HEK293 (cell line): ENCODE measurements around the gene RPL3.
A peak's percentile ranks its signal among the peaks of the same experiment; 100 is the strongest.

Experiments
- CTCF ChIA-PET: fragments of 350-600 bp; formaldehyde crosslinking; extraction: SDS; loops from one replicate; lab custom pipeline; 2021; ENCODE audit warnings: antibody characterized with exemption; lab: Yijun Ruan, JAX
- POLR2A ChIA-PET: fragments of 300-600 bp; formaldehyde crosslinking; extraction: SDS; loops from one replicate; lab custom pipeline; 2020; ENCODE audit warnings: antibody characterized with exemption, inconsistent platforms; lab: Yijun Ruan, JAX
- H3K27ac ChIP-seq: fragments of 200-500 bp; sonication (Bioruptor generic); 2 replicates; pipeline ENCODE4 v1.5.1; 2014; ENCODE audit warnings: low read depth, low read length, control low read depth, inconsistent platforms; ENCODE audit errors: extremely low read depth
- H3K36me3 ChIP-seq, 2 experiments: fragments of 200-500 bp in 1 of 2; sonication (Bioruptor generic) in 1 of 2; 1 replicate in 1 of 2; 2 replicates in 1 of 2; pipeline ENCODE4 v1.5.1; 2014 to 2017; ENCODE audit warnings: inconsistent platforms in 2 of 2, low read length in 2 of 2; ENCODE audit not compliant: control insufficient read depth in 2 of 2, insufficient read depth in 1 of 2
- H3K4me1 ChIP-seq: fragments of 200-500 bp; sonication (Bioruptor generic); 2 replicates; pipeline ENCODE4 v1.5.1; 2014; ENCODE audit warnings: mild to moderate bottlenecking, low read length, inconsistent platforms; ENCODE audit not compliant: control insufficient read depth, insufficient read depth
- H3K4me3 ChIP-seq: 2 replicates; pipeline ENCODE4 v1.5.1; 2011; ENCODE audit warnings: low read depth, mild to moderate bottlenecking, control low read depth, low read length, moderate library complexity
- H3K9me3 ChIP-seq: fragments of 200-500 bp; sonication (Bioruptor generic); 2 replicates; pipeline ENCODE4 v1.5.1; 2014; ENCODE audit warnings: low read depth, low read length, inconsistent platforms; ENCODE audit not compliant: control insufficient read depth, insufficient read depth
- ATF2 ChIP-seq: fragments of 450-650 bp; formaldehyde crosslinking; IDR thresholded peaks from 2 replicates; pipeline ENCODE4 v1.5.1; 2016; ENCODE audit warnings: missing biosample characterization, missing genetic modification characterization, low read depth
- HOXA7 ChIP-seq: sonication (generic); formaldehyde crosslinking; IDR thresholded peaks from 2 replicates; pipeline ENCODE4 v1.8.1; 2022; ENCODE audit warnings: missing genetic modification reagents, borderline replicate concordance
- KLF17 ChIP-seq: fragments of 450-650 bp; formaldehyde crosslinking; IDR thresholded peaks from 2 replicates; pipeline ENCODE4 v1.5.1; 2016; ENCODE audit warnings: missing biosample characterization, missing genetic modification characterization
- MEIS1 ChIP-seq: sonication (generic); formaldehyde crosslinking; IDR thresholded peaks from 2 replicates; pipeline ENCODE4 v1.8.1; 2022; ENCODE audit warnings: missing genetic modification reagents, mild to moderate bottlenecking, borderline replicate concordance
- SP2 ChIP-seq: fragments of 450-650 bp; formaldehyde crosslinking; IDR thresholded peaks from 2 replicates; pipeline ENCODE4 v1.5.1; 2016; ENCODE audit warnings: missing biosample characterization, missing genetic modification characterization
- SP7 ChIP-seq: fragments of 450-650 bp; formaldehyde crosslinking; IDR thresholded peaks from 2 replicates; pipeline ENCODE4 v1.5.1; 2016; ENCODE audit warnings: missing biosample characterization, missing genetic modification characterization
- YY1 ChIP-seq: fragments of 450-650 bp; formaldehyde crosslinking; IDR thresholded peaks from 2 replicates; pipeline ENCODE4 v1.5.1; 2018; ENCODE audit warnings: missing biosample characterization, missing genetic modification characterization
- YY2 ChIP-seq: fragments of 450-650 bp; formaldehyde crosslinking; IDR thresholded peaks from 2 replicates; pipeline ENCODE4 v1.5.1; 2016; ENCODE audit warnings: missing biosample characterization, missing genetic modification characterization
- ZBTB20 ChIP-seq: fragments of 450-650 bp; formaldehyde crosslinking; IDR thresholded peaks from 2 replicates; pipeline ENCODE4 v1.5.1; 2016; ENCODE audit warnings: missing biosample characterization, missing genetic modification characterization
- ZBTB21 ChIP-seq: fragments of 450-650 bp; formaldehyde crosslinking; IDR thresholded peaks from 2 replicates; pipeline ENCODE4 v1.5.1; 2017; ENCODE audit warnings: missing biosample characterization, missing genetic modification characterization
- ZBTB8A ChIP-seq: fragments of 450-650 bp; formaldehyde crosslinking; IDR thresholded peaks from 2 replicates; pipeline ENCODE4 v1.5.1; 2016; ENCODE audit warnings: missing biosample characterization, missing genetic modification characterization
- ZFHX2 ChIP-seq: fragments of 450-650 bp; formaldehyde crosslinking; conservative IDR thresholded peaks from 2 replicates; pipeline ENCODE4 v1.5.1; 2016; ENCODE audit warnings: missing biosample characterization, missing genetic modification characterization
- ZIC2 ChIP-seq: fragments of 450-650 bp; formaldehyde crosslinking; IDR thresholded peaks from 2 replicates; pipeline ENCODE4 v1.5.1; 2016; ENCODE audit warnings: missing biosample characterization, missing genetic modification characterization
- ZNF155 ChIP-seq: fragments of 450-650 bp; formaldehyde crosslinking; IDR thresholded peaks from 2 replicates; pipeline ENCODE4 v1.5.1; 2016; ENCODE audit warnings: missing biosample characterization, missing genetic modification characterization
- ZNF239 ChIP-seq: fragments of 450-650 bp; formaldehyde crosslinking; IDR thresholded peaks from 2 replicates; pipeline ENCODE4 v1.5.1; 2016; ENCODE audit warnings: missing biosample characterization, missing genetic modification characterization
- ZNF335 ChIP-seq: fragments of 450-650 bp; formaldehyde crosslinking; conservative IDR thresholded peaks from 2 replicates; pipeline ENCODE4 v1.5.1; 2016; ENCODE audit warnings: missing biosample characterization, missing genetic modification characterization
- ZNF501 ChIP-seq: fragments of 450-650 bp; formaldehyde crosslinking; IDR thresholded peaks from 2 replicates; pipeline ENCODE4 v1.5.1; 2016; ENCODE audit warnings: missing biosample characterization, missing genetic modification characterization
- ZNF600 ChIP-seq: fragments of 450-650 bp; formaldehyde crosslinking; IDR thresholded peaks from 2 replicates; pipeline ENCODE4 v1.5.1; 2016; ENCODE audit warnings: missing biosample characterization, missing genetic modification characterization
- ZNF629 ChIP-seq: fragments of 450-650 bp; formaldehyde crosslinking; IDR thresholded peaks from 2 replicates; pipeline ENCODE4 v1.5.1; 2017; ENCODE audit warnings: missing biosample characterization, missing genetic modification characterization
- ZNF664 ChIP-seq: fragments of 450-650 bp; formaldehyde crosslinking; IDR thresholded peaks from 2 replicates; pipeline ENCODE4 v1.5.1; 2016; ENCODE audit warnings: missing biosample characterization, missing genetic modification characterization
- ZNF792 ChIP-seq: fragments of 450-650 bp; formaldehyde crosslinking; IDR thresholded peaks from 2 replicates; pipeline ENCODE4 v1.5.1; 2016; ENCODE audit warnings: missing biosample characterization, missing genetic modification characterization
- TF ChIP-seq, protein P1 (sequence below): fragments of 450-650 bp; formaldehyde crosslinking; IDR thresholded peaks from 2 replicates; pipeline ENCODE4 v1.5.1; 2016; ENCODE audit warnings: missing biosample characterization, missing genetic modification characterization, borderline replicate concordance
- TF ChIP-seq, protein P2 (sequence below): fragments of 450-650 bp; formaldehyde crosslinking; IDR thresholded peaks from 2 replicates; pipeline ENCODE4 v1.5.1; 2017; ENCODE audit warnings: missing biosample characterization, missing genetic modification characterization
- TF ChIP-seq, protein P3 (sequence below): fragments of 450-650 bp; formaldehyde crosslinking; IDR thresholded peaks from 2 replicates; pipeline ENCODE4 v1.5.1; 2016; ENCODE audit warnings: missing biosample characterization, missing genetic modification characterization

The RPL3 gene

DNA sequence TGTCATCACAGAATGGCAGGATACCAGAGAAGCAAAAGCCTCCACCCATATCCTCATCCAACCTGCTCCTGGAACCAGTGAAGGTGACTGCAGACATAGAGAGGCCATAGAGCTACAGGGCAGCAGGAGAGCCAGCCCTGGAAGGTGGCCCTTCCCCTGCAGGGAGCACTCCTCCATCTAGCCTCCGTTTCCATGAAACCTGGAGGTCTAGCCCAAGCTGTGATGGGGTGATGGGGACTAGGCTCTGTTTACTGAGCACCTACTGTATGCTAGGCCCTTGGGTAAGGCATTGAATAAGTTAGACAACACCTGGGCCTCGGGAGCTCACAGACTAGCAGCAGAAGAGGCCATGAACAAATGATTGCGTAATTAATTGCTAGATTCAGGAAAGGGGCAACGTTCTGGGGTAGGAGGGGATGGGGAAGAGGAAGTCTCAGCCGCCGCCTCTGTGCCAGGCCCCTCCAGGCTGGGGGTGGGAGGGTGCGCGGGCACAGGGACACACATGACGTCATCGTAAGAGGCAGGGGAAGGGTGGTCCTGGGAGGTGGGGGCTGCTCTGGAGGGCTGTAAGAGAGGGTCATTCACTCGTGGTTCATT, 29.6 kb upstream of the RPL3 start:
- H3K4me1 ChIP-seq = peaks cover 15% of the 10 kb centered on the region
- peak overlapping the region; percentile 37; the same call in 1 of the 2 replicates for H3K27ac ChIP-seq
- peak overlapping the region; percentile 76 for H3K4me3 ChIP-seq
- CTCF ChIA-PET = interaction anchor here (0.5 to 1.9 kb wide), 9 partner anchors 10 to 309 kb away, joined by 3 to 8 read pairs (median 3); no protein-coding TSS in a partner anchor
- H3K9me3 ChIP-seq = no peaks in the 10 kb centered on the region
- POLR2A ChIA-PET = interaction anchor here (1.3 to 2.0 kb wide), 3 partner anchors 30 to 171 kb away, joined by 4 to 15 read pairs (median 4); partner anchors contain the start of genes ATF4, RPL3 and TAB1
- H3K36me3 ChIP-seq = no peaks in the 10 kb centered on the region
- TF ChIP-seq, protein P1, sequence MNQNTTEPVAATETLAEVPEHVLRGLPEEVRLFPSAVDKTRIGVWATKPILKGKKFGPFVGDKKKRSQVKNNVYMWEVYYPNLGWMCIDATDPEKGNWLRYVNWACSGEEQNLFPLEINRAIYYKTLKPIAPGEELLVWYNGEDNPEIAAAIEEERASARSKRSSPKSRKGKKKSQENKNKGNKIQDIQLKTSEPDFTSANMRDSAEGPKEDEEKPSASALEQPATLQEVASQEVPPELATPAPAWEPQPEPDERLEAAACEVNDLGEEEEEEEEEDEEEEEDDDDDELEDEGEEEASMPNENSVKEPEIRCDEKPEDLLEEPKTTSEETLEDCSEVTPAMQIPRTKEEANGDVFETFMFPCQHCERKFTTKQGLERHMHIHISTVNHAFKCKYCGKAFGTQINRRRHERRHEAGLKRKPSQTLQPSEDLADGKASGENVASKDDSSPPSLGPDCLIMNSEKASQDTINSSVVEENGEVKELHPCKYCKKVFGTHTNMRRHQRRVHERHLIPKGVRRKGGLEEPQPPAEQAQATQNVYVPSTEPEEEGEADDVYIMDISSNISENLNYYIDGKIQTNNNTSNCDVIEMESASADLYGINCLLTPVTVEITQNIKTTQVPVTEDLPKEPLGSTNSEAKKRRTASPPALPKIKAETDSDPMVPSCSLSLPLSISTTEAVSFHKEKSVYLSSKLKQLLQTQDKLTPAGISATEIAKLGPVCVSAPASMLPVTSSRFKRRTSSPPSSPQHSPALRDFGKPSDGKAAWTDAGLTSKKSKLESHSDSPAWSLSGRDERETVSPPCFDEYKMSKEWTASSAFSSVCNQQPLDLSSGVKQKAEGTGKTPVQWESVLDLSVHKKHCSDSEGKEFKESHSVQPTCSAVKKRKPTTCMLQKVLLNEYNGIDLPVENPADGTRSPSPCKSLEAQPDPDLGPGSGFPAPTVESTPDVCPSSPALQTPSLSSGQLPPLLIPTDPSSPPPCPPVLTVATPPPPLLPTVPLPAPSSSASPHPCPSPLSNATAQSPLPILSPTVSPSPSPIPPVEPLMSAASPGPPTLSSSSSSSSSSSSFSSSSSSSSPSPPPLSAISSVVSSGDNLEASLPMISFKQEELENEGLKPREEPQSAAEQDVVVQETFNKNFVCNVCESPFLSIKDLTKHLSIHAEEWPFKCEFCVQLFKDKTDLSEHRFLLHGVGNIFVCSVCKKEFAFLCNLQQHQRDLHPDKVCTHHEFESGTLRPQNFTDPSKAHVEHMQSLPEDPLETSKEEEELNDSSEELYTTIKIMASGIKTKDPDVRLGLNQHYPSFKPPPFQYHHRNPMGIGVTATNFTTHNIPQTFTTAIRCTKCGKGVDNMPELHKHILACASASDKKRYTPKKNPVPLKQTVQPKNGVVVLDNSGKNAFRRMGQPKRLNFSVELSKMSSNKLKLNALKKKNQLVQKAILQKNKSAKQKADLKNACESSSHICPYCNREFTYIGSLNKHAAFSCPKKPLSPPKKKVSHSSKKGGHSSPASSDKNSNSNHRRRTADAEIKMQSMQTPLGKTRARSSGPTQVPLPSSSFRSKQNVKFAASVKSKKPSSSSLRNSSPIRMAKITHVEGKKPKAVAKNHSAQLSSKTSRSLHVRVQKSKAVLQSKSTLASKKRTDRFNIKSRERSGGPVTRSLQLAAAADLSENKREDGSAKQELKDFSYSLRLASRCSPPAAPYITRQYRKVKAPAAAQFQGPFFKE = no peak
- TF ChIP-seq KLF17 (tag by site-specific recombination) = peak; percentile 59; the same call in 1 of the 2 replicates
- TF ChIP-seq ZNF239 (tag by site-specific recombination) = no peak
- 0 out of 2 replicates have a peak, but pooled peaks have one; percentile 8 for TF ChIP-seq YY2 (tag by site-specific recombination)
- TF ChIP-seq, protein P2, sequence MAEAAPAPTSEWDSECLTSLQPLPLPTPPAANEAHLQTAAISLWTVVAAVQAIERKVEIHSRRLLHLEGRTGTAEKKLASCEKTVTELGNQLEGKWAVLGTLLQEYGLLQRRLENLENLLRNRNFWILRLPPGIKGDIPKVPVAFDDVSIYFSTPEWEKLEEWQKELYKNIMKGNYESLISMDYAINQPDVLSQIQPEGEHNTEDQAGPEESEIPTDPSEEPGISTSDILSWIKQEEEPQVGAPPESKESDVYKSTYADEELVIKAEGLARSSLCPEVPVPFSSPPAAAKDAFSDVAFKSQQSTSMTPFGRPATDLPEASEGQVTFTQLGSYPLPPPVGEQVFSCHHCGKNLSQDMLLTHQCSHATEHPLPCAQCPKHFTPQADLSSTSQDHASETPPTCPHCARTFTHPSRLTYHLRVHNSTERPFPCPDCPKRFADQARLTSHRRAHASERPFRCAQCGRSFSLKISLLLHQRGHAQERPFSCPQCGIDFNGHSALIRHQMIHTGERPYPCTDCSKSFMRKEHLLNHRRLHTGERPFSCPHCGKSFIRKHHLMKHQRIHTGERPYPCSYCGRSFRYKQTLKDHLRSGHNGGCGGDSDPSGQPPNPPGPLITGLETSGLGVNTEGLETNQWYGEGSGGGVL (tag by site-specific recombination) = peak; percentile 45
- peak; percentile 54 for TF ChIP-seq ZNF629
- peak; percentile 37; the same call in 1 of the 2 replicates for TF ChIP-seq SP2 (tag by site-specific recombination)
- peak; percentile 51; the same call in 1 of the 2 replicates for TF ChIP-seq ZBTB8A (tag by site-specific recombination)
- TF ChIP-seq ZFHX2 = peak; percentile 57; the same call in 1 of the 2 replicates
- no peak for TF ChIP-seq HOXA7
- TF ChIP-seq SP7 (tag by site-specific recombination) = peak; percentile 48; the same call in 1 of the 2 replicates
- TF ChIP-seq ZBTB21 (tag by site-specific recombination) = 0 out of 2 replicates have a peak, but pooled peaks have one; percentile 25
- TF ChIP-seq ZNF664 (tag by site-specific recombination) = peak; percentile 98
- TF ChIP-seq ZNF792 (tag by site-specific recombination) = 0 out of 2 replicates have a peak, but pooled peaks have one; percentile 10
- TF ChIP-seq ATF2 (tag by site-specific recombination) = peak; percentile 96
- TF ChIP-seq ZIC2 (tag by site-specific recombination) = peak; percentile 9; the same call in 1 of the 2 replicates
- TF ChIP-seq ZBTB20 (tag by site-specific recombination) = no peak
- no peak for TF ChIP-seq ZNF600 (tag by site-specific recombination)
- no peak for TF ChIP-seq ZNF501
- TF ChIP-seq YY1 (tag by site-specific recombination) = no peak
- no peak for TF ChIP-seq MEIS1
- peak; percentile 40 for TF ChIP-seq ZNF335 (tag by site-specific recombination)
- TF ChIP-seq, protein P3, sequence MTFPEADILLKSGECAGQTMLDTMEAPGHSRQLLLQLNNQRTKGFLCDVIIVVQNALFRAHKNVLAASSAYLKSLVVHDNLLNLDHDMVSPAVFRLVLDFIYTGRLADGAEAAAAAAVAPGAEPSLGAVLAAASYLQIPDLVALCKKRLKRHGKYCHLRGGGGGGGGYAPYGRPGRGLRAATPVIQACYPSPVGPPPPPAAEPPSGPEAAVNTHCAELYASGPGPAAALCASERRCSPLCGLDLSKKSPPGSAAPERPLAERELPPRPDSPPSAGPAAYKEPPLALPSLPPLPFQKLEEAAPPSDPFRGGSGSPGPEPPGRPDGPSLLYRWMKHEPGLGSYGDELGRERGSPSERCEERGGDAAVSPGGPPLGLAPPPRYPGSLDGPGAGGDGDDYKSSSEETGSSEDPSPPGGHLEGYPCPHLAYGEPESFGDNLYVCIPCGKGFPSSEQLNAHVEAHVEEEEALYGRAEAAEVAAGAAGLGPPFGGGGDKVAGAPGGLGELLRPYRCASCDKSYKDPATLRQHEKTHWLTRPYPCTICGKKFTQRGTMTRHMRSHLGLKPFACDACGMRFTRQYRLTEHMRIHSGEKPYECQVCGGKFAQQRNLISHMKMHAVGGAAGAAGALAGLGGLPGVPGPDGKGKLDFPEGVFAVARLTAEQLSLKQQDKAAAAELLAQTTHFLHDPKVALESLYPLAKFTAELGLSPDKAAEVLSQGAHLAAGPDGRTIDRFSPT = 0 out of 2 replicates have a peak, but pooled peaks have one; percentile 24
- no peak for TF ChIP-seq ZNF155 (tag by site-specific recombination)
